HCT116 (cell line): ENCODE data around the gene PRPF6. TPM values are rescaled to one million over a fixed set of nuclear protein-coding genes. Genes with fewer than 3 reads are reported as not detected.

Experiments
- ATAC-seq: fragments of 200-7000 bp; cut with Tn5 transposase; 2 replicates; pipeline ENCODE4 v1.9.1; 2020; ENCODE audit warnings: mild to moderate bottlenecking, moderate library complexity
- BruUV-seq: library from RNA; stranded (reverse); fragments of 400-500 nt; replicated peaks from 2 replicates; lab custom pipeline; 2021; lab: Mats Ljungman, UMichigan
- CTCF ChIA-PET: fragments of 300-600 bp; sonication (Branson Sonifier 250); formaldehyde crosslinking; loops from one replicate; lab custom pipeline; 2021; ENCODE audit warnings: antibody characterized with exemption; lab: Charles Lee
- POLR2A ChIA-PET: fragments of 300-600, 350-600 bp; sonication (Branson Sonifier 250); formaldehyde crosslinking; loops from one replicate; lab custom pipeline; 2021; ENCODE audit warnings: antibody characterized with exemption; lab: Charles Lee
- RAD21 ChIA-PET, 2 experiments: fragments of 300-600 bp; sonication (Branson Sonifier 250); formaldehyde crosslinking; loops; one replicate each; lab custom pipeline; 2023; ENCODE audit warnings: low total read pairs in 2 of 2; ENCODE audit not compliant: uncharacterized antibody in 2 of 2, unreplicated experiment in 2 of 2, low non-redundant PET in 1 of 2; lab: Charles Lee
- DNase-seq: peaks from one replicate; pipeline ENCODE4 v3.0.0-alpha.2; 2010; ENCODE audit warnings: low read depth, low spot score
- H2AFZ ChIP-seq: fragments of 200-600 bp; shearing (Covaris generic), sonication (generic); 2 replicates; pipeline ENCODE4 v1.6.1; 2017; ENCODE audit warnings: low read depth, mixed run types, mixed read lengths, antibody characterized with exemption, low read length; ENCODE audit not compliant: poor library complexity, severe bottlenecking
- H3K27ac ChIP-seq: 2 replicates; pipeline ENCODE4 v1.5.1; 2012; ENCODE audit warnings: low read depth, low read length
- H3K27me3 ChIP-seq: fragments of 200-600 bp; sonication (generic); 2 replicates; pipeline ENCODE4 v1.6.1; 2016; ENCODE audit warnings: mixed run types, low read length, mixed read lengths; ENCODE audit not compliant: insufficient read depth
- H3K36me3 ChIP-seq, 2 experiments: fragments of 200-500 bp in 1 of 2; fragments of 200-600 bp in 1 of 2; sonication (Bioruptor generic) in 1 of 2; sonication (generic) in 1 of 2; 2 replicates each; pipeline versions ENCODE4 v1.5.1 to v1.6.1; 2014 to 2016; ENCODE audit warnings: low read length in 2 of 2, inconsistent platforms in 1 of 2, mixed read lengths in 1 of 2, mixed run types in 1 of 2; ENCODE audit not compliant: insufficient read depth in 2 of 2, control insufficient read depth in 1 of 2
- H3K4me1 ChIP-seq, 2 experiments: fragments of 200-600 bp in 1 of 2; sonication (generic) in 1 of 2; 2 replicates each; pipeline versions ENCODE4 v1.5.1 to v1.6.1; 2012 to 2017; ENCODE audit warnings: low read length in 2 of 2, inconsistent platforms in 1 of 2, mild to moderate bottlenecking in 1 of 2, mixed read lengths in 1 of 2, mixed run types in 1 of 2, moderate library complexity in 1 of 2; ENCODE audit not compliant: insufficient read depth in 2 of 2, control insufficient read depth in 1 of 2
- H3K4me2 ChIP-seq: fragments of 200-600 bp; sonication (generic); 2 replicates; pipeline ENCODE4 v1.6.1; 2017; ENCODE audit warnings: mixed run types, low read length, mixed read lengths
- H3K4me3 ChIP-seq, 2 experiments: fragments of 200-600 bp in 1 of 2; sonication (generic) in 1 of 2; replicated peaks in 1 of 2; 2 replicates each; pipeline ENCODE4 v1.5.1; 2011 to 2016; ENCODE audit warnings: low read length in 2 of 2, control low read depth in 1 of 2, low read depth in 1 of 2, mild to moderate bottlenecking in 1 of 2, mixed read lengths in 1 of 2, mixed run types in 1 of 2
- H3K79me2 ChIP-seq: fragments of 200-600 bp; sonication (generic); 2 replicates; pipeline ENCODE4 v1.6.1; 2017; ENCODE audit warnings: mild to moderate bottlenecking, mixed run types, low read length, moderate library complexity, mixed read lengths; ENCODE audit not compliant: insufficient read depth
- H3K9ac ChIP-seq: fragments of 200-600 bp; sonication (generic); 2 replicates; pipeline ENCODE4 v1.6.1; 2016; ENCODE audit warnings: low read length, mixed read lengths
- H3K9me2 ChIP-seq: fragments of 200-600 bp; sonication (generic), shearing (Covaris generic); 2 replicates; pipeline ENCODE4 v1.6.1; 2017; ENCODE audit warnings: mixed run types, mild to moderate bottlenecking, moderate library complexity; ENCODE audit not compliant: insufficient read depth
- H3K9me3 ChIP-seq, 2 experiments: fragments of 200-500 bp in 1 of 2; fragments of 200-600 bp in 1 of 2; sonication (Bioruptor generic) in 1 of 2; sonication (generic) in 1 of 2; 2 replicates each; pipeline ENCODE4 v1.6.1; 2014 to 2017; ENCODE audit warnings: low read length in 2 of 2, mixed read lengths in 2 of 2, inconsistent platforms in 1 of 2, low read depth in 1 of 2, mild to moderate bottlenecking in 1 of 2, mixed run types in 1 of 2, moderate library complexity in 1 of 2; ENCODE audit not compliant: control insufficient read depth in 1 of 2, insufficient read depth in 1 of 2
- H4K20me1 ChIP-seq: fragments of 200-600 bp; sonication (generic), shearing (Covaris generic); 2 replicates; pipeline ENCODE4 v1.6.1; 2017; ENCODE audit warnings: mixed run types, mild to moderate bottlenecking, moderate library complexity; ENCODE audit not compliant: insufficient read depth
- CBX3 ChIP-seq: IDR thresholded peaks from 2 replicates; pipeline ENCODE4 v1.6.1; 2012; ENCODE audit warnings: low read depth
- EGR1 ChIP-seq: IDR thresholded peaks from 2 replicates; pipeline ENCODE4 v1.6.1; 2012; ENCODE audit warnings: low read depth
- ELF1 ChIP-seq: IDR thresholded peaks from 2 replicates; pipeline ENCODE4 v1.6.1; 2012; ENCODE audit warnings: low read depth, borderline replicate concordance
- EZH2 ChIP-seq: fragments of 200-600 bp; sonication (generic); IDR thresholded peaks from 2 replicates; pipeline ENCODE4 v1.6.1; 2017; ENCODE audit warnings: antibody characterized with exemption, mixed run types
- EZH2phosphoT487 ChIP-seq: fragments of 200-600 bp; IDR thresholded peaks from 2 replicates; pipeline ENCODE4 v1.6.1; 2018; ENCODE audit warnings: antibody characterized with exemption, borderline replicate concordance
- SIN3A ChIP-seq: IDR thresholded peaks from 2 replicates; pipeline ENCODE4 v1.6.1; 2012; ENCODE audit warnings: low read depth
- YY1 ChIP-seq: IDR thresholded peaks from 2 replicates; pipeline ENCODE4 v1.6.1; 2011; ENCODE audit warnings: low read length, low read depth, moderate library complexity, mild to moderate bottlenecking; ENCODE audit not compliant: insufficient replicate concordance; ENCODE audit errors: extremely low read depth
- ZNF274 ChIP-seq: fragments of 200-500 bp; sonication (Bioruptor generic); IDR thresholded peaks from 2 replicates; pipeline ENCODE4 v1.6.1; 2014; ENCODE audit warnings: mild to moderate bottlenecking, low read depth, low read length, inconsistent platforms
- intact Hi-C: fragments of 100-400 bp; cut with micrococcal nuclease; formaldehyde crosslinking; loops from 2 replicates; pipeline ENCODE4 v1.10.0; 2022
- total RNA-seq: library from RNA; stranded (reverse); gene quantifications from one replicate; pipeline ENCODE4 v1.2.1, GENCODE V29; 2021; ENCODE audit not compliant: unreplicated experiment
- TF ChIP-seq, protein P1 (sequence below): IDR thresholded peaks from 2 replicates; pipeline ENCODE4 v1.6.1; 2012
- TF ChIP-seq, protein P2 (sequence below): IDR thresholded peaks from 2 replicates; pipeline ENCODE4 v1.6.1; 2011; ENCODE audit warnings: mild to moderate bottlenecking, low read length, moderate library complexity; ENCODE audit not compliant: insufficient replicate concordance; ENCODE audit errors: extremely low read depth
- TF ChIP-seq, protein P3 (sequence below): IDR thresholded peaks from 2 replicates; pipeline ENCODE4 v1.6.1; 2012
- TF ChIP-seq, protein P4 (sequence below), 3 experiments: fragments of 200-600 bp in 1 of 3; sonication (generic) in 1 of 3; IDR thresholded peaks in 2 of 3; conservative IDR thresholded peaks in 1 of 3; 2 replicates each; pipeline ENCODE4 v1.5.1; 2012 to 2017; ENCODE audit warnings: low read depth in 2 of 3, low read length in 2 of 3, antibody characterized with exemption in 1 of 3, borderline replicate concordance in 1 of 3, control low read depth in 1 of 3, mild to moderate bottlenecking in 1 of 3, mixed read lengths in 1 of 3, mixed run types in 1 of 3, moderate library complexity in 1 of 3; ENCODE audit not compliant: insufficient read depth in 1 of 3

The PRPF6 gene
- total RNA-seq, 1 experiment from 2014 or later = 74.9 TPM

DNA sequence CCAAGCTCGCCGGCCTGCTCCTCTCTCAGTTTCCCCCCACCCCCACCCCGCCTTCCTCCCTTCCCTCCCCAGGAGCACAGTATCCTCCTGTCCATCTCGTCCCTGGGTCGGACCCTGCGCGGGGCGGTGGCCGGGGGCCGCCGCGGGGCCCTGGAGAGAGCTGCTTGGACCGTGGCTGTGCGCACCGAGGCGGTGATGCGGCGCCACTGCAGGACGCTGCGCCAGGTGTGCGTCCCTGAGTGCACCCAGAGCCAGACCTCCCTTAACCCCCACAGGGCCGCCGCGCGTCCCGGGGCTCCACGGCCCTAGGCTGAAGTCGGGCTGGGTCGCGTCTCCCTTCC is 57.3 kb downstream of the PRPF6 start:
- Histone ChIP-seq H3K79me2 (no peaks in the 10 kb centered on the region), H3K9ac (peak overlapping the region; percentile 63), H3K4me3 (peak overlapping the region; percentile 43 to 65; a peak in 3 of 4 replicates), H3K9me2 (no peaks in the 10 kb centered on the region), H2AFZ (no peak overlapping the region), H3K4me1 (peaks cover 3 to 21% of the 10 kb centered on the region in 2 experiments), H3K36me3 (no peaks in the 10 kb centered on the region; a peak in 1 of 4 replicates), H3K4me2 (peak overlapping the region; percentile 96), H3K27me3 (no peaks in the 10 kb centered on the region), H3K27ac (peak overlapping the region; percentile 92), H4K20me1 (no peaks in the 10 kb centered on the region), H3K9me3 (no peaks in the 10 kb centered on the region)
- ChIA-PET RAD21 (interaction anchor here (0.5 to 1.0 kb wide), 4 partner anchors 17 to 500 kb away, joined by 3 to 6 read pairs (median 4); partner anchors contain the start of gene TCEA2 (in 1 of the 2)), CTCF (interaction anchor here (0.5 to 5.1 kb wide), 12 partner anchors 12 to 568 kb away, joined by 3 to 35 read pairs (median 7); partner anchors contain the start of genes PRPF6 and TCEA2), POLR2A (interaction anchor here (0.6 to 1.6 kb wide), 5 partner anchors 8 to 173 kb away, joined by 3 to 6 read pairs (median 3); partner anchors contain the start of genes PRPF6, TCEA2 and TPD52L2)
- ATAC-seq (peak; percentile 64), DNase-seq (peak; percentile 13)
- intact Hi-C loops = no loop called here
- no TSS peak for BruUV-seq
- TF ChIP-seq ELF1 = no peak
- no peak for TF ChIP-seq EZH2phosphoT487
- no peak for TF ChIP-seq EZH2
- TF ChIP-seq, protein P1, sequence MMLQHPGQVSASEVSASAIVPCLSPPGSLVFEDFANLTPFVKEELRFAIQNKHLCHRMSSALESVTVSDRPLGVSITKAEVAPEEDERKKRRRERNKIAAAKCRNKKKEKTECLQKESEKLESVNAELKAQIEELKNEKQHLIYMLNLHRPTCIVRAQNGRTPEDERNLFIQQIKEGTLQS = no peak
- no peak for TF ChIP-seq ZNF274

DNA sequence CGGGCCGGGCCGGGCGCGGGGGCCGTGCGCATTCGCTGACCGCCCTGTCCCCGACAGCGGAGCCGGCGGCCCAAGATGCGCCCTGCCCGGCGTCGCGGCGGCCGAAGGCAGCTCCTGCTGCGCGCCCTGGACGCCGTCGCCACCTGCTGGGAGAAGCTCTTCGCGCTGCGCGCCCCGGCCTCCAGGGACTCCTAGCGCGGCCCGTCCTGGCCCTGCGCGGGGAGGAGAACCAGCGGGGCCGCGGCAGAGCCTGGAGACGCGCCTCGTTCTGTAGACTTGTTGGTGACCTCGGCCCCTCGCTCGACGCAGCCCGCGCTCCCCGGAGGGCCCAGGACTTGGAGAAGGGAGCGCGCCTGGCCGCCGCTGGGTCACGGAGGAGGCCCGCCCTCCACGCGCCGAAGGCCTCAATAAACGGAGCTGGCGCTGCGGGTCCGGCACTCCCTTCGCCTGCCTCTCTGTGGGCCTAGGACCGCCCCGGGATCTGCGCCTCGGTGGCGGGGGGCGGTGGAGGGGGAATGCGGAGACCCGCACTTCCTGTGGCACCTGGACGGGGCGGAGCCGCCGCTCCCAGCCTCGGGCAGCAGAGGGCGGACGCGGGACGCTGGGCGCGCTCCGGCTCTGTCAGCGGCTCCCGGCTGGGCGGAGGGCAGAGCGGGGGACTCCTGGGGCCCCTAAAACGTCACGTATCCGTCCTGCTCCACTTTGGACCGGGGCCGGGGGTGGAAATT is 57.8 kb downstream of the PRPF6 start:
- peak overlapping the region; percentile 92 for H3K27ac ChIP-seq
- peak; percentile 48 for DNase-seq
- TF ChIP-seq, protein P2, sequence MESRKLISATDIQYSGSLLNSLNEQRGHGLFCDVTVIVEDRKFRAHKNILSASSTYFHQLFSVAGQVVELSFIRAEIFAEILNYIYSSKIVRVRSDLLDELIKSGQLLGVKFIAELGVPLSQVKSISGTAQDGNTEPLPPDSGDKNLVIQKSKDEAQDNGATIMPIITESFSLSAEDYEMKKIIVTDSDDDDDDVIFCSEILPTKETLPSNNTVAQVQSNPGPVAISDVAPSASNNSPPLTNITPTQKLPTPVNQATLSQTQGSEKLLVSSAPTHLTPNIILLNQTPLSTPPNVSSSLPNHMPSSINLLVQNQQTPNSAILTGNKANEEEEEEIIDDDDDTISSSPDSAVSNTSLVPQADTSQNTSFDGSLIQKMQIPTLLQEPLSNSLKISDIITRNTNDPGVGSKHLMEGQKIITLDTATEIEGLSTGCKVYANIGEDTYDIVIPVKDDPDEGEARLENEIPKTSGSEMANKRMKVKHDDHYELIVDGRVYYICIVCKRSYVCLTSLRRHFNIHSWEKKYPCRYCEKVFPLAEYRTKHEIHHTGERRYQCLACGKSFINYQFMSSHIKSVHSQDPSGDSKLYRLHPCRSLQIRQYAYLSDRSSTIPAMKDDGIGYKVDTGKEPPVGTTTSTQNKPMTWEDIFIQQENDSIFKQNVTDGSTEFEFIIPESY = no peak
- TF ChIP-seq, protein P3, sequence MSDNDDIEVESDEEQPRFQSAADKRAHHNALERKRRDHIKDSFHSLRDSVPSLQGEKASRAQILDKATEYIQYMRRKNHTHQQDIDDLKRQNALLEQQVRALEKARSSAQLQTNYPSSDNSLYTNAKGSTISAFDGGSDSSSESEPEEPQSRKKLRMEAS = peak; percentile 87
- TF ChIP-seq EZH2 (no peak), YY1 (no peak), EGR1 (no peak), CBX3 (no peak), ZNF274 (no peak), SIN3A (no peak)
- TF ChIP-seq, protein P4, sequence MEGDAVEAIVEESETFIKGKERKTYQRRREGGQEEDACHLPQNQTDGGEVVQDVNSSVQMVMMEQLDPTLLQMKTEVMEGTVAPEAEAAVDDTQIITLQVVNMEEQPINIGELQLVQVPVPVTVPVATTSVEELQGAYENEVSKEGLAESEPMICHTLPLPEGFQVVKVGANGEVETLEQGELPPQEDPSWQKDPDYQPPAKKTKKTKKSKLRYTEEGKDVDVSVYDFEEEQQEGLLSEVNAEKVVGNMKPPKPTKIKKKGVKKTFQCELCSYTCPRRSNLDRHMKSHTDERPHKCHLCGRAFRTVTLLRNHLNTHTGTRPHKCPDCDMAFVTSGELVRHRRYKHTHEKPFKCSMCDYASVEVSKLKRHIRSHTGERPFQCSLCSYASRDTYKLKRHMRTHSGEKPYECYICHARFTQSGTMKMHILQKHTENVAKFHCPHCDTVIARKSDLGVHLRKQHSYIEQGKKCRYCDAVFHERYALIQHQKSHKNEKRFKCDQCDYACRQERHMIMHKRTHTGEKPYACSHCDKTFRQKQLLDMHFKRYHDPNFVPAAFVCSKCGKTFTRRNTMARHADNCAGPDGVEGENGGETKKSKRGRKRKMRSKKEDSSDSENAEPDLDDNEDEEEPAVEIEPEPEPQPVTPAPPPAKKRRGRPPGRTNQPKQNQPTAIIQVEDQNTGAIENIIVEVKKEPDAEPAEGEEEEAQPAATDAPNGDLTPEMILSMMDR (IDR thresholded peaks at IDR 0.05 in 2 of 3, conservative IDR thresholded peaks at IDR 0.05 in 1 of 3; ENCODE audit: borderline replicate concordance in 1 of 3, insufficient read depth in 1 of 3, low read depth in 2 of 3, low read length in 2 of 3) = peak; percentile 60 to 72 (median 65)

More for the DNA sequence above, 57.8 kb downstream of the PRPF6 start:
- H3K9me3 ChIP-seq = no peaks in the 10 kb centered on the region
- no peaks in the 10 kb centered on the region for H3K27me3 ChIP-seq
- no peaks in the 10 kb centered on the region for H3K79me2 ChIP-seq
- ATAC-seq = peak; percentile 86
- peak overlapping the region; percentile 96 for H3K4me2 ChIP-seq
- H3K9me2 ChIP-seq = no peaks in the 10 kb centered on the region
- no TSS peak for BruUV-seq
- CTCF ChIA-PET = interaction anchor here (0.5 to 5.1 kb wide), 16 partner anchors 9 to 568 kb away, joined by 3 to 35 read pairs (median 4); partner anchors contain the start of genes PRPF6 and TCEA2
- peak overlapping the region; percentile 43 to 65 for H3K4me3 ChIP-seq
- POLR2A ChIA-PET = interaction anchor here (0.6 to 1.6 kb wide), 6 partner anchors 8 to 174 kb away, joined by 3 to 6 read pairs (median 3); partner anchors contain the start of genes PRPF6, TCEA2 and TPD52L2
- H3K9ac ChIP-seq = peak overlapping the region; percentile 63
- no peaks in the 10 kb centered on the region; a peak in 1 of 4 replicates for H3K36me3 ChIP-seq
- peaks cover 3 to 21% of the 10 kb centered on the region in 2 experiments for H3K4me1 ChIP-seq
- H4K20me1 ChIP-seq = no peaks in the 10 kb centered on the region
- peak overlapping the region; percentile 61 for H2AFZ ChIP-seq
- RAD21 ChIA-PET = interaction anchor here (0.5 to 1.1 kb wide), 6 partner anchors 16 to 501 kb away, joined by 3 to 6 read pairs (median 4); partner anchors contain the start of gene TCEA2 (in 1 of the 2)
- intact Hi-C loops = loop anchor here (1.0 kb wide), 1 partner anchor 82 kb away; no protein-coding TSS in a partner anchor
